ENCODE data around the gene PRDM10.
"Not testable (repeated sequence)": the region's sequence is repeated elsewhere in the genome, so short reads cannot be mapped to it uniquely, and the experiment has no call there.

Gene PRDM10

GRCh38 chr11:129888451-129888850 is 114.2 kb downstream of the PRDM10 start:
- Histone ChIP-seq H3K36me3 (peaks cover 100% of the 10 kb centered on the region), H3K27ac (no peak overlapping the region), H3K4me2 (peak overlapping the region; percentile 11; the same call in 1 of the 2 replicates), H4K20me1 (peaks cover 46% of the 10 kb centered on the region), H3K27me3 (no peaks in the 10 kb centered on the region), H3K4me3 (no peak overlapping the region), H3K4me1 (peaks cover 10% of the 10 kb centered on the region; the same call in 1 of the 2 replicates), H3K9ac (no peak overlapping the region), H3K9me3 (no peaks in the 10 kb centered on the region)
- no peak for TF ChIP-seq Cebpa-rat (IDR thresholded peaks at IDR 0.05)

GRCh38 chr11:129885381-129885780 is 117.3 kb downstream of the PRDM10 start:
- Histone ChIP-seq H4K20me1 (peaks cover 21% of the 10 kb centered on the region), H3K9me3 (no peaks in the 10 kb centered on the region), H3K4me2 (no peak overlapping the region), H3K27ac (no peak overlapping the region), H3K4me1 (peaks cover 10% of the 10 kb centered on the region; the same call in 1 of the 2 replicates), H3K4me3 (no peak overlapping the region), H3K9ac (no peak overlapping the region), H3K27me3 (no peaks in the 10 kb centered on the region), H3K36me3 (peaks cover 100% of the 10 kb centered on the region)
- TF ChIP-seq Cebpa-rat (IDR thresholded peaks at IDR 0.05) = no peak

GRCh38 chr11:129884581-129884980 is 118.1 kb downstream of the PRDM10 start:
- Histone ChIP-seq H3K9me3 (no peaks in the 10 kb centered on the region), H3K27me3 (no peaks in the 10 kb centered on the region), H3K36me3 (peaks cover 100% of the 10 kb centered on the region), H3K27ac (no peak overlapping the region), H3K4me2 (no peak overlapping the region), H4K20me1 (peaks cover 21% of the 10 kb centered on the region), H3K9ac (no peak overlapping the region), H3K4me3 (no peak overlapping the region), H3K4me1 (peaks cover 10% of the 10 kb centered on the region; the same call in 1 of the 2 replicates)
- no peak for TF ChIP-seq Cebpa-rat (IDR thresholded peaks at IDR 0.05)

- no peaks in the 10 kb centered on the region for H3K27me3 ChIP-seq
- no peak overlapping the region for H3K4me3 ChIP-seq
- peaks cover 100% of the 10 kb centered on the region for H3K36me3 ChIP-seq
- no peak overlapping the region for H3K9ac ChIP-seq
- H3K27ac ChIP-seq = no peak overlapping the region
- no peak overlapping the region for H3K4me2 ChIP-seq
- H3K4me1 ChIP-seq = no peaks in the 10 kb centered on the region
- no peak for TF ChIP-seq Cebpa-rat (IDR thresholded peaks at IDR 0.05)
- no peaks in the 10 kb centered on the region for H3K9me3 ChIP-seq
- H4K20me1 ChIP-seq = 0 out of 2 replicates have a peak, but pooled peaks cover 16% of the 10 kb centered on the region
Observed at GRCh38 chr11:129881570-129882170, 121.0 kb downstream of the PRDM10 start.

- no peaks in the 10 kb centered on the region for H3K27me3 ChIP-seq
- no peak overlapping the region for H3K4me3 ChIP-seq
- H3K36me3 ChIP-seq = peaks cover 100% of the 10 kb centered on the region
- H3K27ac ChIP-seq = no peak overlapping the region
- H3K9ac ChIP-seq = no peak overlapping the region
- no peak for TF ChIP-seq Cebpa-rat (IDR thresholded peaks at IDR 0.05)
- H3K4me1 ChIP-seq = no peaks in the 10 kb centered on the region
- no peak overlapping the region for H3K4me2 ChIP-seq
- 0 out of 2 replicates have a peak, but pooled peaks cover 16% of the 10 kb centered on the region for H4K20me1 ChIP-seq
- no peaks in the 10 kb centered on the region for H3K9me3 ChIP-seq
Observed at GRCh38 chr11:129880311-129880710, 122.3 kb downstream of the PRDM10 start.

- Histone ChIP-seq H3K27ac (no peak overlapping the region), H3K4me1 (no peaks in the 10 kb centered on the region), H3K9ac (no peak overlapping the region), H3K27me3 (no peaks in the 10 kb centered on the region; the same call in 1 of the 2 replicates), H4K20me1 (peaks cover 23% of the 10 kb centered on the region), H3K4me3 (no peak overlapping the region), H3K9me3 (no peaks in the 10 kb centered on the region), H3K4me2 (no peak overlapping the region), H3K36me3 (peaks cover 100% of the 10 kb centered on the region)
- TF ChIP-seq Cebpa-rat (IDR thresholded peaks at IDR 0.05) = no peak
Observed at GRCh38 chr11:129871914-129872313, 130.7 kb downstream of the PRDM10 start.

GRCh38 chr11:129868626-129869025 is 134.0 kb downstream of the PRDM10 start:
- peaks cover 100% of the 10 kb centered on the region for H3K36me3 ChIP-seq
- not testable (repeated sequence) for H3K9ac ChIP-seq

GRCh38 chr11:129866311-129866710 is 136.3 kb downstream of the PRDM10 start:
- Histone ChIP-seq H3K4me1 (no peaks in the 10 kb centered on the region), H3K9ac (no peak overlapping the region), H3K4me3 (no peak overlapping the region), H3K27me3 (no peaks in the 10 kb centered on the region; the same call in 1 of the 2 replicates), H3K9me3 (no peaks in the 10 kb centered on the region), H3K4me2 (no peak overlapping the region), H4K20me1 (peaks cover 16% of the 10 kb centered on the region), H3K36me3 (peaks cover 100% of the 10 kb centered on the region), H3K27ac (no peak overlapping the region)
- TF ChIP-seq Cebpa-rat (IDR thresholded peaks at IDR 0.05) = no peak

More at GRCh38 chr11:129868626-129869025, 134.0 kb downstream of the PRDM10 start:
- H3K27ac ChIP-seq, H3K9me3 ChIP-seq, H3K27me3 ChIP-seq, H3K4me1 ChIP-seq, H3K4me3 ChIP-seq, H3K4me2 ChIP-seq: not testable (repeated sequence)
- H4K20me1 ChIP-seq = peaks cover 22% of the 10 kb centered on the region

- no peaks in the 10 kb centered on the region for H3K4me1 ChIP-seq
- peaks cover 98% of the 10 kb centered on the region for H3K36me3 ChIP-seq
- no peak overlapping the region for H3K4me2 ChIP-seq
- TF ChIP-seq Cebpa-rat (IDR thresholded peaks at IDR 0.05) = no peak
- H4K20me1 ChIP-seq = peaks cover 11% of the 10 kb centered on the region
- H3K4me3 ChIP-seq = no peak overlapping the region
- H3K9ac ChIP-seq = no peak overlapping the region
- H3K27ac ChIP-seq = no peak overlapping the region
- no peaks in the 10 kb centered on the region; the same call in 1 of the 2 replicates for H3K27me3 ChIP-seq
- no peaks in the 10 kb centered on the region for H3K9me3 ChIP-seq
Observed at GRCh38 chr11:129865701-129866100, 136.9 kb downstream of the PRDM10 start.

GRCh38 chr11:129864811-129865210 is 137.8 kb downstream of the PRDM10 start:
- Histone ChIP-seq H4K20me1 (peaks cover 11% of the 10 kb centered on the region), H3K4me3 (no peak overlapping the region), H3K36me3 (peaks cover 98% of the 10 kb centered on the region), H3K4me2 (no peak overlapping the region), H3K4me1 (no peaks in the 10 kb centered on the region), H3K9ac (no peak overlapping the region), H3K9me3 (no peaks in the 10 kb centered on the region), H3K27me3 (no peaks in the 10 kb centered on the region; the same call in 1 of the 2 replicates), H3K27ac (no peak overlapping the region)
- no peak for TF ChIP-seq Cebpa-rat (IDR thresholded peaks at IDR 0.05)

Measured in BLaER1 (cell line).